Measurements from ENCODE around the gene SHANK3. TPM values are rescaled to one million over a fixed set of nuclear protein-coding genes. Genes with fewer than 3 reads are reported as not detected.

SHANK3 gene
- total RNA-seq, 1 experiment from 2014 or later: 0.12 TPM

DNA sequence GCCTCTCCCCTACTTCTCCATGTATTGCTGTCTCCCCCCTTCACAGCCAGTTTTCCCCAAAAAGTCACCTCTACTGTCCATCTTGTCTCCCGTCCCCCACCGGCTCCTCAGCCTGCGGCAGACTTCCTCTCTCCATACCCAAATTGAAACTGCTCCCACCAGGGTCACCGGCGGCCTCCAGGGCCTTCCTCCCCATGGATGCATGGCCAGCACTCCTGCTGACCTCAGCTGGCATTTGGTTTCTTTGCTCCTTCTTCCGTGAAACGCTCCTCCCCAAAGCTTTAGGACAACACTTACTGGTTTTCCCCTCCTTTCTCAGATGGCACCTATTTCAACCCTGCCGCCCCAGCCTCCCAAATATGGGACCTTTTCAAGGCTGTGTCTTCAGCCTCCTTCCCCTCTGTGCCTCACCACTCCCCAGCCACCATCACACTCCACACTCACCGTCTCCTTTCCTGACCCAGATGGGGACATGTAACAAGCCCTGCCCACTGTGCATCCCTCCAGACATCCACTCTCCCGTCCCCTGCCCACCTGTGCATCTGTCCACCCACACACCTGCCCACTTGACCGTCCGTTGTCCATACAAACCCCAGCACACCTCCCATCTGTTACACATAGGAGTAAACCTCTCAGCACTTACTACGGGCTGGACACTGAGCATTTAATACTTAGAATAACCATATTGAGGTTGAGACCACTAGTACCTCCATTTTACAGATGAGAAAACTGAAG lies 43.8 kb downstream of the SHANK3 start:
- Histone ChIP-seq H3K27me3 (peaks cover 34% of the 10 kb centered on the region), H3K4me1 (no peaks in the 10 kb centered on the region), H3K27ac (no peak overlapping the region), H3K36me3 (no peaks in the 10 kb centered on the region), H3K4me3 (no peak overlapping the region), H3K9me3 (replicated peaks) (no peaks in the 10 kb centered on the region)
- no peak for DNase-seq

DNA sequence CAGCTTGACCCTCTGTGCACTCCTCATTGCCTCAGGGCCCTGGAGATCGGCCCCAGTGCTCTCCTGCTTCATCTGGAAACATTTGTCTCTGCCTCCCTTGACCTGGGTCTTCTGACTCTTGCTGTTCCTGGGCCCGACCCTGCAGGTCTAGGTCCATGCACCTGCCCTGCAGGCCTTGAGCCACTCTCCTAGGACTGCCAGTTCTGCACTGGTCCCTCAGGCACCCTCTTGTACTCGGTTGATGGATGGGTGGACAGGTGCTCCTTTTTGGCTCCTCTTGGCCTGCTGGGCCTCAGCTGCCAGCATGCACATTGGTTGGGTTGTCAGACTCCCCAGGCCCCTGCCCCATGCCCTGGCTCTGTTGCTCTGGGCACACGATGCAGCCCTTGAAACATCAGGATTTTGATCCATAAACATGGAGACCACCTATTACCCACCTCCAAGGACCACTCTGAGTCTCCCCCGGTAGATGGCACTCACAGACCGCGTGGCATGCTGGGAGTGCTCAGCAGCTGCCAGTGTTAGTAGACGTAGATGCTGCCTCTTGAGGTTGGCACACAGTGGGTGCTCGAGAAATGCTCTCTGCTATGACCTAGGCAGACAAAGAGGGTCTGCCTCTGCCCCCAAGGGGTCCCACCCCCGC lies 45.2 kb downstream of the SHANK3 start:
- peak; percentile 24 to 43 for DNase-seq
- Histone ChIP-seq H3K4me3 (no peak overlapping the region), H3K4me1 (no peaks in the 10 kb centered on the region), H3K27me3 (peaks cover 25% of the 10 kb centered on the region), H3K9me3 (replicated peaks) (no peaks in the 10 kb centered on the region), H3K36me3 (no peaks in the 10 kb centered on the region), H3K27ac (no peak overlapping the region)

DNA sequence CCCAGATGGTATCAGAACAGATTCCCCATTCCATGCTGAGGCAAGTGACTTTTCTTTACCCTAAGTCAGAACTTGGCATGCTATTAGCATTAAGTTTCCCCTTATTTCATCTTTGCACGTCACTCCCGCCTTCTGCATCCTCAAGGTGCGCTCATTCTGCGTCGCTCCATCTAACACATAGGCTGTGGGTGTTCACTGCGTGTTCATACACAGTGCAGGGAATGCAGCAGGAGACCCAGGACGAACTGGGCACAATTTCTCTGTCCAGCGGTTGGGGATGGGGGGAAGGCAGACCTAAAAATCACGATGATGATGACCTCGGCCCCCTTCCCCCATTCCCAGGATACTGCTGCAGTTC lies 45.7 kb downstream of the SHANK3 start:
- Histone ChIP-seq H3K9me3 (replicated peaks) (no peaks in the 10 kb centered on the region), H3K4me3 (no peak overlapping the region), H3K4me1 (no peaks in the 10 kb centered on the region), H3K36me3 (no peaks in the 10 kb centered on the region), H3K27me3 (peaks cover 30% of the 10 kb centered on the region), H3K27ac (no peak overlapping the region)
- DNase-seq: no peak

DNA sequence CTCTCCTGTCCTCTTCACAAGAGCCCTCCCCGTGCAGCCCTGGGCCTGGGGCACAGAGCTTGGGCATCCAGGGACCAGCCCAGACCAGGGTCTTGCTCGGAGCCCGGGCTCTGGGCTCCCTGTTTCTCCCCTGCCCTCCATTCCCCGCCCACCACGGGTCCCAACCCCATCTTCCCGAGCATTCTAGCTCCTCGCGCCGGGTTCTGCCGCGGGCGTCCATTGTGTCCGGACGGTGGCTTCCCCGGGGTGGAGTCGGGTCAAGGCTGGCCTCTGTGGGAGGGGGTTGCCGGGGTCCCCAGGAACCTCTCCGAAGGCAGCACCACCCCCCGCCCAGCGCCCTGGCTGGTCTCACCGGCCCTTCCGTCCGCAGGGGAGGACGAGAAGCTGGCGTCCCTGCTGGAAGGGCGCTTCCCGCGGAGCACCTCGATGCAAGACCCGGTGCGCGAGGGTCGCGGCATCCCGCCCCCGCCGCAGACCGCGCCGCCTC lies 47.2 kb downstream of the SHANK3 start:
- no peak overlapping the region for H3K27ac ChIP-seq
- H3K9me3 ChIP-seq (replicated peaks): no peaks in the 10 kb centered on the region
- no peaks in the 10 kb centered on the region for H3K36me3 ChIP-seq
- H3K4me3 ChIP-seq: no peak overlapping the region
- peaks cover 33% of the 10 kb centered on the region for H3K27me3 ChIP-seq
- H3K4me1 ChIP-seq: no peaks in the 10 kb centered on the region
- DNase-seq: no peak

GRCh38 chr22:50720301-50721256 lies 48.0 kb downstream of the SHANK3 start:
- H3K27me3 ChIP-seq: peaks cover 38% of the 10 kb centered on the region
- no peak for DNase-seq
- H3K4me1 ChIP-seq: no peaks in the 10 kb centered on the region
- H3K4me3 ChIP-seq: no peak overlapping the region
- no peaks in the 10 kb centered on the region for H3K36me3 ChIP-seq
- H3K9me3 ChIP-seq (replicated peaks): no peaks in the 10 kb centered on the region
- no peak overlapping the region for H3K27ac ChIP-seq

- Histone ChIP-seq H3K27me3 (peaks cover 43% of the 10 kb centered on the region), H3K27ac (no peak overlapping the region), H3K4me1 (no peaks in the 10 kb centered on the region), H3K9me3 (replicated peaks) (no peaks in the 10 kb centered on the region), H3K36me3 (no peaks in the 10 kb centered on the region), H3K4me3 (no peak overlapping the region)
- DNase-seq: no peak
These were observed 48.7 kb downstream of the SHANK3 start for GRCh38 chr22:50721257-50721844.

GRCh38 chr22:50722048-50722701 lies 49.6 kb downstream of the SHANK3 start:
- H3K27me3 ChIP-seq: peaks cover 38% of the 10 kb centered on the region
- H3K27ac ChIP-seq: no peak overlapping the region
- no peaks in the 10 kb centered on the region for H3K4me1 ChIP-seq
- H3K9me3 ChIP-seq (replicated peaks): no peaks in the 10 kb centered on the region
- no peak for DNase-seq
- no peaks in the 10 kb centered on the region for H3K36me3 ChIP-seq
- no peak overlapping the region for H3K4me3 ChIP-seq

Other genes with a start within 250 kb of the SHANK3 start
- 90.2 and 100 TPM in 2 replicates for gene SBF1, start 197.8 kb upstream of the SHANK3 start, total RNA-seq (2014; rRNA removed; shearing (Covaris generic))
- not detected in 2 replicates for gene ADM2, start 191.3 kb upstream of the SHANK3 start, total RNA-seq (2014; rRNA removed; shearing (Covaris generic))
- not detected in 2 replicates for gene MIOX, start 186.0 kb upstream of the SHANK3 start, total RNA-seq (2014; rRNA removed; shearing (Covaris generic))
- gene LMF2, start 165.1 kb upstream of the SHANK3 start, total RNA-seq (2014; rRNA removed; shearing (Covaris generic)): 39.2 and 48.8 TPM in 2 replicates
- 87.0 and 94.2 TPM in 2 replicates for gene NCAPH2, start 164.6 kb upstream of the SHANK3 start, total RNA-seq (2014; rRNA removed; shearing (Covaris generic))
- gene SCO2, start 147.2 kb upstream of the SHANK3 start, total RNA-seq (2014; rRNA removed; shearing (Covaris generic)): 0.71 and 2.1 TPM in 2 replicates
- gene TYMP, start 142.8 kb upstream of the SHANK3 start, total RNA-seq (2014; rRNA removed; shearing (Covaris generic)): 0.51 and 0.63 TPM in 2 replicates
- 0.05 and 0.10 TPM in 2 replicates for gene KLHDC7B, start 126.9 kb upstream of the SHANK3 start, total RNA-seq (2014; rRNA removed; shearing (Covaris generic))
- gene SYCE3, start 109.9 kb upstream of the SHANK3 start, total RNA-seq (2014; rRNA removed; shearing (Covaris generic)): not detected in 2 replicates
- gene CPT1B, start 94.4 kb upstream of the SHANK3 start, total RNA-seq (2014; rRNA removed; shearing (Covaris generic)): 12.6 and 17.1 TPM in 2 replicates
- gene CHKB, start 90.0 kb upstream of the SHANK3 start, total RNA-seq (2014; rRNA removed; shearing (Covaris generic)): 19.9 and 27.7 TPM in 2 replicates
- 0.48 and 0.99 TPM in 2 replicates for gene MAPK8IP2, start 72.0 kb upstream of the SHANK3 start, total RNA-seq (2014; rRNA removed; shearing (Covaris generic))
- 1.8 TPM in 2 replicates for gene ARSA, start 44.7 kb upstream of the SHANK3 start, total RNA-seq (2014; rRNA removed; shearing (Covaris generic))
- not detected in 2 replicates for gene ACR, start 65.4 kb downstream of the SHANK3 start, total RNA-seq (2014; rRNA removed; shearing (Covaris generic))
- gene RABL2B, start 110.8 kb downstream of the SHANK3 start, total RNA-seq (2014; rRNA removed; shearing (Covaris generic)): 17.9 and 19.2 TPM in 2 replicates

All from SJCRH30 (cell line).